ENCODE data around the gene IL17RA.
A peak's percentile ranks its signal among the peaks of the same experiment; 100 is the strongest.
"Not testable (repeated sequence)": the region's sequence is repeated elsewhere in the genome, so short reads cannot be mapped to it uniquely, and the experiment has no call there.

The IL17RA gene

GRCh38 chr22:17084554-17085276 lies at the start of gene IL17RA:
Gene IL17RA (plus strand): TSS chr22:17085000. CDS start chr22:17085092, 92 bp downstream.
- Histone ChIP-seq H3K4me1 (ENCODE audit: insufficient read depth, low read length) (no peaks in the 10 kb centered on the region; the same call in 1 of the 2 replicates), H3K36me3 (ENCODE audit: insufficient read depth, low read length) (no peaks in the 10 kb centered on the region), H3K9ac (ENCODE audit: low read depth, low read length) (peak within 1 kb of the TSS; percentile 91), H3K9me3 (ENCODE audit: control insufficient read depth, insufficient read depth, low read length) (no peaks in the 10 kb centered on the region; the same call in 1 of the 2 replicates)

GRCh38 chr22:17035246-17035645 lies 49.6 kb upstream of the IL17RA start:
- H3K36me3 ChIP-seq (ENCODE audit: insufficient read depth, low read length): no peaks in the 10 kb centered on the region
- H3K4me1 ChIP-seq (ENCODE audit: insufficient read depth, low read length): no peaks in the 10 kb centered on the region
- no peak overlapping the region for H3K9ac ChIP-seq (ENCODE audit: low read depth, low read length)
- no peaks in the 10 kb centered on the region for H3K9me3 ChIP-seq (ENCODE audit: control insufficient read depth, insufficient read depth, low read length)

GRCh38 chr22:17035976-17036841 lies 48.6 kb upstream of the IL17RA start:
- not testable (repeated sequence) for H3K4me1 ChIP-seq (ENCODE audit: insufficient read depth, low read length); H3K36me3 ChIP-seq (ENCODE audit: insufficient read depth, low read length); H3K9me3 ChIP-seq (ENCODE audit: control insufficient read depth, insufficient read depth, low read length); H3K9ac ChIP-seq (ENCODE audit: low read depth, low read length)

GRCh38 chr22:17036842-17037711 lies 47.7 kb upstream of the IL17RA start:
- H3K4me1 ChIP-seq (ENCODE audit: insufficient read depth, low read length); H3K36me3 ChIP-seq (ENCODE audit: insufficient read depth, low read length); H3K9ac ChIP-seq (ENCODE audit: low read depth, low read length); H3K9me3 ChIP-seq (ENCODE audit: control insufficient read depth, insufficient read depth, low read length): not testable (repeated sequence)

GRCh38 chr22:17043521-17043920 lies 41.3 kb upstream of the IL17RA start:
- Histone ChIP-seq H3K4me1 (ENCODE audit: insufficient read depth, low read length) (no peaks in the 10 kb centered on the region), H3K36me3 (ENCODE audit: insufficient read depth, low read length) (no peaks in the 10 kb centered on the region), H3K9ac (ENCODE audit: low read depth, low read length) (no peak overlapping the region), H3K9me3 (ENCODE audit: control insufficient read depth, insufficient read depth, low read length) (no peaks in the 10 kb centered on the region)

GRCh38 chr22:17046566-17047348 lies 38.0 kb upstream of the IL17RA start:
- H3K36me3 ChIP-seq (ENCODE audit: insufficient read depth, low read length): no peaks in the 10 kb centered on the region
- no peaks in the 10 kb centered on the region for H3K4me1 ChIP-seq (ENCODE audit: insufficient read depth, low read length)

GRCh38 chr22:17047656-17048055 lies 37.1 kb upstream of the IL17RA start:
- H3K9me3 ChIP-seq (ENCODE audit: control insufficient read depth, insufficient read depth, low read length): no peaks in the 10 kb centered on the region
- no peaks in the 10 kb centered on the region for H3K4me1 ChIP-seq (ENCODE audit: insufficient read depth, low read length)
- no peak overlapping the region for H3K9ac ChIP-seq (ENCODE audit: low read depth, low read length)
- no peaks in the 10 kb centered on the region for H3K36me3 ChIP-seq (ENCODE audit: insufficient read depth, low read length)

More at GRCh38 chr22:17046566-17047348, 38.0 kb upstream of the IL17RA start:
- no peak overlapping the region for H3K9ac ChIP-seq (ENCODE audit: low read depth, low read length)
- H3K9me3 ChIP-seq (ENCODE audit: control insufficient read depth, insufficient read depth, low read length): no peaks in the 10 kb centered on the region

- no peaks in the 10 kb centered on the region for H3K4me1 ChIP-seq (ENCODE audit: insufficient read depth, low read length)
- no peaks in the 10 kb centered on the region for H3K36me3 ChIP-seq (ENCODE audit: insufficient read depth, low read length)
- H3K9ac ChIP-seq (ENCODE audit: low read depth, low read length): no peak overlapping the region
- no peaks in the 10 kb centered on the region for H3K9me3 ChIP-seq (ENCODE audit: control insufficient read depth, insufficient read depth, low read length)
Observed at GRCh38 chr22:17056058-17056457, 28.7 kb upstream of the IL17RA start.

GRCh38 chr22:17056807-17057206 lies 28.0 kb upstream of the IL17RA start:
- Histone ChIP-seq H3K9ac (ENCODE audit: low read depth, low read length) (no peak overlapping the region), H3K36me3 (ENCODE audit: insufficient read depth, low read length) (no peaks in the 10 kb centered on the region), H3K4me1 (ENCODE audit: insufficient read depth, low read length) (no peaks in the 10 kb centered on the region), H3K9me3 (ENCODE audit: control insufficient read depth, insufficient read depth, low read length) (no peaks in the 10 kb centered on the region)

- H3K9me3 ChIP-seq (ENCODE audit: control insufficient read depth, insufficient read depth, low read length): no peaks in the 10 kb centered on the region
- no peaks in the 10 kb centered on the region for H3K36me3 ChIP-seq (ENCODE audit: insufficient read depth, low read length)
- no peaks in the 10 kb centered on the region for H3K4me1 ChIP-seq (ENCODE audit: insufficient read depth, low read length)
- no peak overlapping the region for H3K9ac ChIP-seq (ENCODE audit: low read depth, low read length)
Observed at GRCh38 chr22:17057959-17058814, 26.6 kb upstream of the IL17RA start.

- no peaks in the 10 kb centered on the region for H3K36me3 ChIP-seq (ENCODE audit: insufficient read depth, low read length)
- no peaks in the 10 kb centered on the region for H3K9me3 ChIP-seq (ENCODE audit: control insufficient read depth, insufficient read depth, low read length)
- no peaks in the 10 kb centered on the region for H3K4me1 ChIP-seq (ENCODE audit: insufficient read depth, low read length)
- H3K9ac ChIP-seq (ENCODE audit: low read depth, low read length): no peak overlapping the region
Observed at GRCh38 chr22:17060126-17060525, 24.7 kb upstream of the IL17RA start.

- Histone ChIP-seq H3K4me1 (ENCODE audit: insufficient read depth, low read length) (no peaks in the 10 kb centered on the region), H3K9ac (ENCODE audit: low read depth, low read length) (no peak overlapping the region), H3K36me3 (ENCODE audit: insufficient read depth, low read length) (no peaks in the 10 kb centered on the region), H3K9me3 (ENCODE audit: control insufficient read depth, insufficient read depth, low read length) (no peaks in the 10 kb centered on the region)
Observed at GRCh38 chr22:17063411-17064106, 21.2 kb upstream of the IL17RA start.

Measured in ES-I3 (cell line).